Measurements from ENCODE around the gene PLIN5.

- TF ChIP-seq TAF1 (IDR thresholded peaks at IDR 0.05; ENCODE audit: low read depth) (no peak), CTCF (IDR thresholded peaks at IDR 0.05; ENCODE audit: poor library complexity, severe bottlenecking) (no peak), MXI1 (conservative IDR thresholded peaks at IDR 0.05; ENCODE audit: poor library complexity, severe bottlenecking) (no peak), POLR2AphosphoS5 (IDR thresholded peaks at IDR 0.05) (no peak), EZH2 (IDR thresholded peaks at IDR 0.05; ENCODE audit: borderline replicate concordance, insufficient read depth, low read length, poor library complexity, severe bottlenecking) (no peak)
These were observed 35.2 kb downstream of the PLIN5 start for GRCh38 chr19:4499855-4500254.

All from neural cell (in vitro differentiated cells).